IMR-90 (cell line): ENCODE results near the gene CDHR2. TPM values are rescaled to one million over a fixed set of nuclear protein-coding genes. Genes with fewer than 3 reads are reported as not detected.

Experiments
- ATAC-seq: fragments of 200-7000 bp; cut with Tn5 transposase; 2 replicates; pipeline ENCODE4 v1.9.1; 2020; ENCODE audit warnings: low read depth, mild to moderate bottlenecking, moderate library complexity
- BruUV-seq: library from RNA; stranded (reverse); fragments of 400-500 nt; replicated peaks from 2 replicates; lab custom pipeline; 2021; lab: Mats Ljungman, UMichigan
- CTCF ChIA-PET: fragments of 300-600 bp; formaldehyde crosslinking; extraction: SDS; loops from one replicate; lab custom pipeline; 2021; ENCODE audit warnings: antibody characterized with exemption; lab: Yijun Ruan, JAX
- POLR2A ChIA-PET: fragments of 300-600 bp; sonication (Branson Sonifier 250); formaldehyde crosslinking; loops from one replicate; lab custom pipeline; 2022; ENCODE audit warnings: antibody characterized with exemption; ENCODE audit not compliant: unreplicated experiment; lab: Charles Lee
- DNase-seq: peaks from one replicate; pipeline ENCODE4 v3.0.0; 2013
- H2AFZ ChIP-seq: replicated peaks from 2 replicates; pipeline ENCODE3; 2013; ENCODE audit warnings: low read length, mild to moderate bottlenecking; ENCODE audit not compliant: poor library complexity
- H2AK5ac ChIP-seq: 2 replicates; pipeline ENCODE4 v1.6.1; 2013; ENCODE audit warnings: low read depth, low read length, inconsistent platforms
- H2AK9ac ChIP-seq: replicated peaks from 2 replicates; pipeline ENCODE3; 2013; ENCODE audit warnings: mild to moderate bottlenecking, low read depth, low read length, moderate library complexity; ENCODE audit not compliant: poor library complexity
- H2BK120ac ChIP-seq: 2 replicates; pipeline ENCODE4 v1.6.1; 2013; ENCODE audit warnings: low read depth, low read length, inconsistent platforms
- H2BK15ac ChIP-seq: 3 replicates; pipeline ENCODE4 v1.6.1; 2013; ENCODE audit warnings: low read depth, low read length, inconsistent platforms
- H2BK20ac ChIP-seq: 2 replicates; pipeline ENCODE4 v1.6.1; 2013; ENCODE audit warnings: low read depth, mild to moderate bottlenecking, inconsistent platforms, low read length, moderate library complexity
- H2BK5ac ChIP-seq: 2 replicates; pipeline ENCODE4 v1.6.1; 2013; ENCODE audit warnings: mild to moderate bottlenecking, low read depth, low read length, inconsistent platforms; ENCODE audit not compliant: poor library complexity, severe bottlenecking
- H3K14ac ChIP-seq: replicated peaks from 2 replicates; pipeline ENCODE4 v1.6.1; 2013; ENCODE audit warnings: low read depth, low read length, inconsistent platforms
- H3K18ac ChIP-seq: 2 replicates; pipeline ENCODE4 v1.6.1; 2013; ENCODE audit warnings: low read depth, low read length, control low read depth
- H3K23ac ChIP-seq: 2 replicates; pipeline ENCODE4 v1.6.1; 2013; ENCODE audit warnings: low read depth, low read length, inconsistent platforms
- H3K27ac ChIP-seq: 2 replicates; pipeline ENCODE4 v1.5.1; 2013; ENCODE audit warnings: mild to moderate bottlenecking, control low read depth, low read length; ENCODE audit not compliant: insufficient read depth
- H3K27me3 ChIP-seq: 2 replicates; pipeline ENCODE4 v1.6.1; 2013; ENCODE audit warnings: low read length; ENCODE audit not compliant: control insufficient read depth, insufficient read depth
- H3K36me3 ChIP-seq: 2 replicates; pipeline ENCODE4 v1.6.1; 2013; ENCODE audit warnings: low read length, mixed read lengths; ENCODE audit not compliant: control insufficient read depth, insufficient read depth
- H3K4ac ChIP-seq: 2 replicates; pipeline ENCODE4 v1.6.1; 2013; ENCODE audit warnings: low read depth, low read length, inconsistent platforms
- H3K4me1 ChIP-seq: 2 replicates; pipeline ENCODE4 v1.6.1; 2013; ENCODE audit warnings: low read length, mixed read lengths; ENCODE audit not compliant: control insufficient read depth, insufficient read depth
- H3K4me2 ChIP-seq: 2 replicates; pipeline ENCODE4 v1.6.1; 2013; ENCODE audit warnings: low read depth, mild to moderate bottlenecking, control low read depth, low read length, moderate library complexity
- H3K4me3 ChIP-seq: 2 replicates; pipeline ENCODE4 v1.5.1; 2013; ENCODE audit warnings: low read depth, mild to moderate bottlenecking, control low read depth, low read length, moderate library complexity; ENCODE audit not compliant: insufficient read depth
- H3K56ac ChIP-seq: 2 replicates; pipeline ENCODE4 v1.6.1; 2013; ENCODE audit warnings: low read length, inconsistent platforms; ENCODE audit not compliant: insufficient read depth; ENCODE audit errors: extremely low read depth
- H3K79me1 ChIP-seq, 2 experiments: 2 replicates each; pipeline ENCODE4 v1.6.1; 2013; ENCODE audit warnings: low read length in 2 of 2, inconsistent platforms in 1 of 2, low read depth in 1 of 2
- H3K9ac ChIP-seq: 2 replicates; pipeline ENCODE4 v1.6.1; 2013; ENCODE audit warnings: low read depth, low read length, control low read depth
- H3K9me1 ChIP-seq: 2 replicates; pipeline ENCODE4 v1.6.1; 2013; ENCODE audit warnings: low read length, inconsistent platforms; ENCODE audit not compliant: insufficient read depth
- H3K9me3 ChIP-seq: 2 replicates; pipeline ENCODE4 v1.6.1; 2013; ENCODE audit warnings: low read length; ENCODE audit not compliant: control insufficient read depth, insufficient read depth
- H4K20me1 ChIP-seq: 2 replicates; pipeline ENCODE4 v1.6.1; 2013; ENCODE audit warnings: low read length, inconsistent platforms; ENCODE audit not compliant: insufficient read depth
- H4K5ac ChIP-seq: 2 replicates; pipeline ENCODE4 v1.6.1; 2013; ENCODE audit warnings: mild to moderate bottlenecking, low read depth, low read length, control low read depth
- H4K8ac ChIP-seq, 2 experiments: 2 replicates each; pipeline ENCODE4 v1.6.1; 2013; ENCODE audit warnings: low read depth in 2 of 2, low read length in 2 of 2, control low read depth in 1 of 2, inconsistent platforms in 1 of 2
- H4K91ac ChIP-seq: 2 replicates; pipeline ENCODE4 v1.6.1; 2013; ENCODE audit warnings: low read depth, low read length, inconsistent platforms; ENCODE audit not compliant: insufficient read depth
- BHLHE40 ChIP-seq: fragments of 150-350 bp; IDR thresholded peaks from 2 replicates; pipeline ENCODE4 v1.6.1; 2016; ENCODE audit warnings: mild to moderate bottlenecking, low read depth, low read length
- CHD1 ChIP-seq: IDR thresholded peaks from 2 replicates; pipeline ENCODE4 v1.6.1; 2012; ENCODE audit warnings: low read depth, low read length, improper control_type of control experiment
- CTCF ChIP-seq: conservative IDR thresholded peaks from 2 replicates; pipeline ENCODE4 v1.5.1; 2012; ENCODE audit warnings: mild to moderate bottlenecking, low read depth, low read length, improper control_type of control experiment
- FOS ChIP-seq: fragments of 150-350 bp; IDR thresholded peaks from 2 replicates; pipeline ENCODE4 v1.6.1; 2016; ENCODE audit warnings: low read depth, low read length
- MAFK ChIP-seq: IDR thresholded peaks from 2 replicates; pipeline ENCODE4 v1.6.1; 2012; ENCODE audit warnings: low read depth, low read length, improper control_type of control experiment
- MAZ ChIP-seq: IDR thresholded peaks from 2 replicates; pipeline ENCODE4 v1.6.1; 2012; ENCODE audit warnings: low read depth, mild to moderate bottlenecking, low read length, improper control_type of control experiment, moderate library complexity, borderline replicate concordance
- MXI1 ChIP-seq: IDR thresholded peaks from 2 replicates; pipeline ENCODE4 v1.6.1; 2012; ENCODE audit warnings: low read depth, mild to moderate bottlenecking, low read length, moderate library complexity, borderline replicate concordance
- NFE2L2 ChIP-seq: fragments of 150-350 bp; IDR thresholded peaks from 2 replicates; pipeline ENCODE4 v1.6.1; 2016; ENCODE audit warnings: low read depth, mild to moderate bottlenecking, low read length
- POLR2A ChIP-seq: IDR thresholded peaks from 2 replicates; pipeline ENCODE4 v1.6.1; 2012; ENCODE audit warnings: mild to moderate bottlenecking, low read depth, low read length
- RAD21 ChIP-seq: IDR thresholded peaks from 2 replicates; pipeline ENCODE4 v1.6.1; 2012; ENCODE audit warnings: low read length, improper control_type of control experiment
- RCOR1 ChIP-seq: IDR thresholded peaks from 2 replicates; pipeline ENCODE4 v1.6.1; 2012; ENCODE audit warnings: mild to moderate bottlenecking, low read length, improper control_type of control experiment; ENCODE audit not compliant: insufficient replicate concordance
- RFX5 ChIP-seq: IDR thresholded peaks from 2 replicates; pipeline ENCODE4 v1.8.0; 2012; ENCODE audit warnings: low read depth, mild to moderate bottlenecking, low read length, moderate library complexity
- SMC3 ChIP-seq: fragments of 150-350 bp; IDR thresholded peaks from 2 replicates; pipeline ENCODE4 v1.6.1; 2016; ENCODE audit warnings: low read depth, mild to moderate bottlenecking, antibody characterized with exemption, low read length, moderate library complexity
- USF2 ChIP-seq: fragments of 150-350 bp; IDR thresholded peaks from 2 replicates; pipeline ENCODE4 v1.6.1; 2017; ENCODE audit warnings: mild to moderate bottlenecking, antibody characterized with exemption, low read length, low read depth
- WGBS, 2 experiments: methylation state at CpG; one replicate each; pipeline versions ENCODE4 v1.1.5 to v1.1.7; 2013; ENCODE audit warnings: missing lambda C conversion rate in 2 of 2; ENCODE audit not compliant: insufficient read length in 1 of 2; ENCODE audit errors: extremely low coverage in 2 of 2; 5-methylcytosine and 5-hydroxymethylcytosine counted together
- dilution Hi-C: fragments of 300-500 bp; cut with HindIII; formaldehyde crosslinking; loops from one replicate; pipeline ENCODE4 v1.14.3; 2018; ENCODE audit warnings: low sequenced_read_pairs; ENCODE audit not compliant: unreplicated experiment
- in situ Hi-C: fragments of 300-500 bp; cut with MboI; formaldehyde crosslinking; loops from 3 replicates; pipeline ENCODE4 v1.14.3; 2019; ENCODE audit warnings: low sequenced_read_pairs, inconsistent platforms, mixed read lengths
- intact Hi-C: fragments of 100-400 bp; cut with micrococcal nuclease; formaldehyde crosslinking; loops from 2 replicates; pipeline ENCODE4 v1.10.0; 2022
- polyA plus RNA-seq, 3 experiments: library from polyadenylated mRNA; depleted of rRNA; stranded (reverse); fragments of >200 nt; gene quantifications; 2 replicates each; pipeline ENCODE4 v1.2.3, GENCODE V29; 2012; ENCODE audit warnings: low replicate concordance in 1 of 3
- total RNA-seq: library from RNA; depleted of rRNA; stranded (reverse); fragments of >200 nt; gene quantifications from 2 replicates; pipeline ENCODE4 v1.2.3, GENCODE V29; 2012

Gene CDHR2
- total and polyA plus RNA-seq, 2 of the 4 experiments (the other 2 are of a cell fraction) = not detected

- dilution Hi-C loops = no loop called here
- Histone ChIP-seq H2AFZ (no peak overlapping the region), H3K9me1 (peaks cover 3% of the 10 kb centered on the region; the same call in 1 of the 2 replicates), H3K18ac (no peak overlapping the region), H3K9me3 (peaks cover 5% of the 10 kb centered on the region), H3K14ac (no peak overlapping the region), H4K5ac (no peak overlapping the region), H4K20me1 (no peaks in the 10 kb centered on the region; the same call in 1 of the 2 replicates), H3K4me2 (no peak overlapping the region), H2BK20ac (no peak overlapping the region), H2BK15ac (no peak overlapping the region), H3K27ac (no peak overlapping the region), H3K4ac (no peak overlapping the region), H2AK9ac (no peak overlapping the region), H2AK5ac (no peak overlapping the region), H2BK120ac (no peak overlapping the region), H3K23ac (no peak overlapping the region), H3K79me1 (no peaks in the 10 kb centered on the region), H3K56ac (no peak overlapping the region), H4K8ac (no peak overlapping the region), H2BK5ac (no peak overlapping the region), H3K4me1 (peaks cover 2% of the 10 kb centered on the region; the same call in 1 of the 2 replicates), H3K27me3 (peaks cover 72% of the 10 kb centered on the region), H3K9ac (no peak overlapping the region), H3K4me3 (no peak overlapping the region), H3K36me3 (no peaks in the 10 kb centered on the region), H4K91ac (no peak overlapping the region)
- BruUV-seq = no TSS peak
- in situ Hi-C loops = no loop called here
- ATAC-seq (no peak), DNase-seq (no peak)
- intact Hi-C loops = no loop called here
- ChIA-PET CTCF (interaction anchor here (1.1 to 1.9 kb wide), 2 partner anchors 29 kb away, joined by 3 to 5 read pairs; no protein-coding TSS in a partner anchor), POLR2A (no interaction called here)
- TF ChIP-seq CHD1 = no peak
- TF ChIP-seq RAD21 = no peak
- no peak for TF ChIP-seq MXI1
- no peak for TF ChIP-seq RFX5
- TF ChIP-seq SMC3 = no peak
- no peak for TF ChIP-seq MAZ
- no peak for TF ChIP-seq NFE2L2
- no peak for TF ChIP-seq BHLHE40
- TF ChIP-seq CTCF = no peak
- no peak for TF ChIP-seq FOS
- no peak for TF ChIP-seq MAFK
- no peak for TF ChIP-seq USF2
- no peak for TF ChIP-seq RCOR1
- TF ChIP-seq POLR2A = no peak
- no CpG with 5 or more reads among the region's 7 CpGs for WGBS, 2 experiments
Observed at GRCh38 chr5:176631383-176632200, 82.5 kb downstream of the CDHR2 start.
